Transverse colon (tissue), 4 donors: ENCODE measurements around the gene FER. TPM values are rescaled to one million over a fixed set of nuclear protein-coding genes. Genes with fewer than 3 reads are reported as not detected.

ENCODE experiments used
- DNase-seq: peaks from one replicate; pipeline ENCODE4 v3.0.0-alpha.2; 2019
- H3K27ac ChIP-seq, 4 donors: fragments of 200-600 bp; sonication (generic); 2 replicates each; pipeline ENCODE4 v1.5.1; 2016 to 2018; ENCODE audit warnings: inconsistent platforms in 4 of 4
- H3K27me3 ChIP-seq: fragments of 200-600 bp; sonication (generic); 2 replicates; pipeline ENCODE4 v1.5.1; 2017; ENCODE audit warnings: inconsistent platforms
- H3K36me3 ChIP-seq, 4 donors: fragments of 200-600 bp; sonication (generic); 2 replicates each; pipeline ENCODE4 v1.5.1; 2017 to 2019; ENCODE audit warnings: inconsistent platforms in 4 of 4
- H3K4me1 ChIP-seq, 4 donors: fragments of 200-600 bp; sonication (generic); 2 replicates each; pipeline ENCODE4 v1.5.1; 2017 to 2020; ENCODE audit warnings: inconsistent platforms in 4 of 4
- H3K4me3 ChIP-seq, 4 donors: fragments of 200-600 bp; sonication (generic); 1 replicate in 1 of 4; 2 replicates in 3 of 4; pipeline versions ENCODE4 v1.5.1 to v1.6.1; 2017 to 2019; ENCODE audit warnings: inconsistent platforms in 4 of 4
- H3K9me3 ChIP-seq, 2 donors: fragments of 200-600 bp; sonication (generic); 2 replicates each; pipeline ENCODE4 v1.5.1; 2017 to 2019; ENCODE audit warnings: inconsistent platforms in 2 of 2
- CTCF ChIP-seq, 5 experiments: fragments of 200-600 bp in 3 of 5; fragments of 450-650 bp in 2 of 5; sonication (generic) in 3 of 5; IDR thresholded peaks; 1 replicate in 2 of 5; 2 replicates in 3 of 5; pipeline ENCODE4 v1.5.1; 2016 to 2017; ENCODE audit warnings: antibody characterized with exemption in 5 of 5, inconsistent platforms in 3 of 5, mild to moderate bottlenecking in 2 of 5, moderate library complexity in 1 of 5
- EP300 ChIP-seq: sonication (generic); formaldehyde crosslinking; IDR thresholded peaks from one replicate; pipeline ENCODE4 v1.6.1; 2017; ENCODE audit warnings: antibody characterized with exemption, low read depth
- POLR2A ChIP-seq: fragments of 450-650 bp; IDR thresholded peaks from one replicate; pipeline ENCODE4 v1.6.1; 2016; ENCODE audit warnings: antibody characterized with exemption, mild to moderate bottlenecking, moderate library complexity
- POLR2AphosphoS5 ChIP-seq, 3 donors: sonication (generic); formaldehyde crosslinking; IDR thresholded peaks; one replicate each; pipeline ENCODE4 v1.6.1; 2016; ENCODE audit warnings: antibody characterized with exemption in 3 of 3
- WGBS, 2 donors: methylation state at CpG; one replicate each; pipeline ENCODE4 v1.1.5; 2018; ENCODE audit warnings: low coverage in 1 of 2; 5-methylcytosine and 5-hydroxymethylcytosine counted together
- in situ Hi-C, 4 donors: fragments of 200-750 bp; cut with MboI; loops; one replicate each; pipeline versions ENCODE4 v1.15.0 to v1.15.1; 2017; ENCODE audit warnings: low sequenced_read_pairs in 3 of 4, low pct_ligation_motif_present in 1 of 4, low pct_unique_long_range_greater_than_20kb in 1 of 4
- intact Hi-C: fragments of 100-400 bp; cut with DNase I; formaldehyde crosslinking; loops from one replicate; pipeline ENCODE4 v1.15.1; 2023; ENCODE audit warnings: low total_unique reads
- total RNA-seq, 4 donors: library from RNA; depleted of rRNA; stranded (reverse); fragments of >200 nt; gene quantifications; one replicate each; pipeline ENCODE4 v1.1.0, GENCODE V29; 2016

FER gene
- total RNA-seq, 4 donors from 2014 or later, result 7.5 to 25.5 (median 13.1) TPM

- in situ Hi-C loops (no loop called here), intact Hi-C loops (no loop called here)
- Histone ChIP-seq H3K4me1 (no peaks in the 10 kb centered on the region), H3K4me3 (no peak overlapping the region), H3K9me3 (peaks cover 0 to 2% of the 10 kb centered on the region in 2 donors), H3K27me3 (no peaks in the 10 kb centered on the region), H3K36me3 (peaks cover 0 to 6% (median 0%) of the 10 kb centered on the region in 4 donors), H3K27ac (no peak overlapping the region)
- no peak for TF ChIP-seq EP300
- TF ChIP-seq POLR2AphosphoS5 (IDR thresholded peaks at IDR 0.05), result no peak
- no peak for TF ChIP-seq POLR2A
- DNase-seq, result no peak
- 90 to 91% methylated on average over 4 of the region's 4 CpGs for WGBS, 2 donors
These were observed 120.0 kb downstream of the FER start for GRCh38 chr5:108867656-108868055.

- Histone ChIP-seq H3K27ac (no peak overlapping the region), H3K4me1 (no peaks in the 10 kb centered on the region), H3K27me3 (no peaks in the 10 kb centered on the region), H3K36me3 (peaks cover 0 to 6% (median 0%) of the 10 kb centered on the region in 4 donors), H3K4me3 (no peak overlapping the region), H3K9me3 (peaks cover 0 to 2% of the 10 kb centered on the region in 2 donors)
- in situ Hi-C loops (no loop called here), intact Hi-C loops (no loop called here)
- TF ChIP-seq CTCF (IDR thresholded peaks at IDR 0.05) (no peak), POLR2AphosphoS5 (IDR thresholded peaks at IDR 0.05) (no peak)
- 100% methylated on average over 1 of the region's 1 CpG for WGBS, 2 donors
- DNase-seq, result no peak
These were observed 121.4 kb downstream of the FER start for GRCh38 chr5:108869066-108869465.

GRCh38 chr5:108876451-108876850 is 128.8 kb downstream of the FER start:
- intact Hi-C loops, result no loop called here
- TF ChIP-seq POLR2AphosphoS5 (IDR thresholded peaks at IDR 0.05) (no peak), EP300 (no peak), CTCF (IDR thresholded peaks at IDR 0.05) (no peak), POLR2A (no peak)
- no peaks in the 10 kb centered on the region for H3K4me1 ChIP-seq
- DNase-seq, result no peak
- no peak overlapping the region for H3K4me3 ChIP-seq
- no peak overlapping the region for H3K27ac ChIP-seq
- H3K36me3 ChIP-seq, result no peaks in the 10 kb centered on the region
- no peaks in the 10 kb centered on the region for H3K9me3 ChIP-seq
- no peaks in the 10 kb centered on the region for H3K27me3 ChIP-seq
- in situ Hi-C loops, result loop anchor here in 1 of 4 donors (25.0 kb wide), 1 partner anchor 189 kb away; no protein-coding TSS in a partner anchor

GRCh38 chr5:108878756-108879155 is 131.1 kb downstream of the FER start:
- no peaks in the 10 kb centered on the region for H3K9me3 ChIP-seq
- no peak for DNase-seq
- no peak overlapping the region for H3K4me3 ChIP-seq
- intact Hi-C loops, result no loop called here
- H3K27ac ChIP-seq, result no peak overlapping the region
- no peaks in the 10 kb centered on the region for H3K36me3 ChIP-seq
- in situ Hi-C loops, result loop anchor here in 1 of 4 donors (25.0 kb wide), 1 partner anchor 191 kb away; no protein-coding TSS in a partner anchor
- H3K4me1 ChIP-seq, result no peaks in the 10 kb centered on the region
- WGBS, 2 donors, result 93 to 96% methylated on average over 2 of the region's 2 CpGs
- TF ChIP-seq POLR2AphosphoS5 (IDR thresholded peaks at IDR 0.05) (no peak), EP300 (no peak), POLR2A (no peak), CTCF (IDR thresholded peaks at IDR 0.05) (no peak)
- H3K27me3 ChIP-seq, result no peaks in the 10 kb centered on the region

GRCh38 chr5:108881133-108881532 is 133.4 kb downstream of the FER start:
- Histone ChIP-seq H3K36me3 (no peaks in the 10 kb centered on the region), H3K9me3 (no peaks in the 10 kb centered on the region), H3K27me3 (no peaks in the 10 kb centered on the region), H3K27ac (no peak overlapping the region), H3K4me3 (no peak overlapping the region), H3K4me1 (no peaks in the 10 kb centered on the region)
- TF ChIP-seq EP300, result no peak
- TF ChIP-seq CTCF (IDR thresholded peaks at IDR 0.05), result no peak
- TF ChIP-seq POLR2AphosphoS5 (IDR thresholded peaks at IDR 0.05), result no peak
- no peak for TF ChIP-seq POLR2A
- intact Hi-C loops (no loop called here), in situ Hi-C loops (loop anchor here in 1 of 4 donors (25.0 kb wide), 1 partner anchor 194 kb away; no protein-coding TSS in a partner anchor)
- no peak for DNase-seq
- 87 to 92% methylated on average over 6 of the region's 6 CpGs for WGBS, 2 donors
